ENCODE measurements around the gene FOXO3.

The FOXO3 gene

GRCh38 chr6:108712946-108713345 lies 152.2 kb downstream of the FOXO3 start:
- DNase-seq (ENCODE audit: low read depth in 2 of 2) = no peak

DNA sequence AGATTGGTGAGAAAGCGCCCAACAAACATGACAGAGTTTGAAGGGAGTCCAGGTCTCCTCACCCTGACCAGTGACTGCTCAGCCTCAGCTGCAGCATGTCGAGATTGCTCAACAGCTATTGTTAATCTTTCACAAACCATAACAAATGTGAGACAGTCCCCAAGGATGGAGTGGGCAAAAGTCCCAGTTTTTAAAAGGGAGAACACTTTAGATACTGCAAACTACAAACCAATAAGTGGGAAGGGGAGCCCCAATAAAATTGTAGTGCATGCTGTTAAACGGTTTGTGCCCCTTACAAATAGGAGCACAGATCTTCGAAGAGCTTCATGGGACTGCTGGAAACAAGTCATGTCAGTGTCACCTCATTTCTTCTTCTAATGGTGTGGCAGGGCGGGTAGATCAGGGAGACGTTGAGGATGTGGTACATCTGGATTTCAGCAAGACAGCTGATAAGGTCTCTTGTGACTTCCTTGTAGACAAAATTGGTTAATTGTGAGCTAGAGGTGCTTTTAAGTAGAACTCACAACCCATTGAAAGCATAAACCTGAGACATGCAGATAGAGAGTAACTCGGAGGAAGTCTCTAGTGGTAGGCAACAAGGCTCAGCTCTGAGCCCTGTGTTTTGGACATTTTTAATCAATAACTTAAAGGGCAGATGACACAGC lies 153.5 kb downstream of the FOXO3 start:
- DNase-seq (ENCODE audit: low read depth in 2 of 2) = no peak

GRCh38 chr6:108714766-108715414 lies 154.2 kb downstream of the FOXO3 start:
- no peak for DNase-seq (ENCODE audit: low read depth in 2 of 2)

- no peak for DNase-seq (ENCODE audit: low read depth in 2 of 2)
Measured at GRCh38 chr6:108715832-108716231, 155.1 kb downstream of the FOXO3 start.

GRCh38 chr6:108716801-108717791 lies 156.4 kb downstream of the FOXO3 start:
- no peak for DNase-seq (ENCODE audit: low read depth in 2 of 2)

- DNase-seq (ENCODE audit: low read depth in 2 of 2) = no peak
Measured at GRCh38 chr6:108719477-108719876, 158.8 kb downstream of the FOXO3 start.

DNA sequence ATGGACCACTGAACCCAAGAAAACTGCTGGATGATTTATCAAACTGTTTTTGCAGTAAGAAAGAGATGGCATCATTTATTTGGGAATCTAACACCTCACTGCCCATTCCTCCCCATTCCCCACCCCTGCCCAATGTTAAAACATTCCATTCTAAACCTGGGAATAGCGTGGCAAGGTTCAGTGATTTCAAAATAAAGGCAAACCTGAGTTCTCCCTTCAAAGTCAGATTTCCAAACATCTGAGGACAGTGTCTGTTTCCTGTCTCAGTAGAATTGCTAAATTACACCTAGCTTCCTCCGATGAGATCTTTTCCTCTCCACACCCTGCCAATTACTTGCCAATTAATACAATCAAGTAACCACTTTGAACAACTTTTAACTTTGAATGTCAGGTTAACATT lies 160.1 kb downstream of the FOXO3 start:
- DNase-seq (ENCODE audit: low read depth in 2 of 2) = no peak

DNA sequence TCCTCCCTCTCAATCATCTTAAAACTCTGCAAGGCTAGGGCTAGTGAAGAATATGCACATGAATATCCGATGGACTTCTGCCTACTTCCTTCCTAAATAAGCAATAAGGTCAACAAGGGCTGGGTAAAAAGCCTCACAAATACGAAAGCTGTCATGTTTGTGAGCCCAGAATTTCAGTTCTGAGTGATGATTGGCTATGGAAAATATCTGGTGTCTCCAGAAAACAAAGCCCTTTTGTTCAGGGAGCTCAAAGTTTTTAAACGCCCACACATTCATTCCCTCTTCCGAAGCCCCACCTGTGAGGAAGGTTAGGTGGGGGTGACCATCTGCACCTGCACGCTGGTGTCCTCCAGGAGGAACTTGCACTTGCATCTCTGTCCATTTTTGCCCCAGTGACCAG lies 160.6 kb downstream of the FOXO3 start:
- no peak for DNase-seq (ENCODE audit: low read depth in 2 of 2)

DNA sequence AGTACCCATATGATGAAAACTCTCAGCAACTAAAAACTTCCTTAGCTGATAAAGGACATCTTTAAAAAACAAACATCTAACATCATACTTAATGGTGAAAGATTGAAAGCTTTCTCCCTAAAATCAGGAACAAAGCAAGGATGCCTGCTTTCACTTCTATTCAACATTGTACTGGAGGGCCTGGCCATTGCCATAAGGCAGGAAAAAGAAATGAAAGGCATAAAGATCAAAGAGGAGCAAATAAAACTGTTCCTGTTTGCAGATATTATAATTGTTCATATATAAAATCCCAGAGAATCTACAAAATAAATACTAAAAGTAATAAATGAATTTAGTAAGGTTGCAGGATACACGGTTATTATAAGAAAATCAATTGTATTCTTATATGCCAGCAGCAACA lies 162.9 kb downstream of the FOXO3 start:
- DNase-seq (ENCODE audit: low read depth in 2 of 2) = no peak

DNA sequence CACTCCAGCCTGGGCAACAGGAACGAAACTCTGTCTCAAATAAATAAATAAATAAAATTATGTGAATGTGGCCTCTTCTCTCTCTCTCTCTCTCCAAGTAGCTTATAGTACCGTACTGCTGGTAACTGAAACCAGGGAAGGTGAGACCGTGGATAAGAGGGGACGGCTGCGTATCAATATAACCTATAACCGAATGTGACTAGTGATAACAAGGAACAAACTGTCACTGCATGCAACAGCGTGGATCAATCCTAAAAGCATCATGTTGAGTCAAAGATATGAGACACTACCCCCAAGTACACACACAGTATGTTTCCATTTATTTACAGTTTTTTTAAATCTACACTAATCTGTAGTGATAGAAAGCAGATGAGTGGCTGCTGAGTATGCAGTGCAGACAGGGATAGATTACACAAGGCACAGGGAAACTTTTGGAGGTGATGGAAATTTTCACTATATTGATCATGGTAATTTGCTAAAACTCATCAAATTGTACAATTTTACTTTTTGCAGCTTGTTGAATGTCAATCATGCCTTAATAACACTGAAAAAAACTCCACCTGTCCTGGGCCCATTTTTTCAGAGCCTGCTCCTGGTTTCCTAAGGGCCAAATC lies 166.1 kb downstream of the FOXO3 start:
- no peak for DNase-seq (ENCODE audit: low read depth in 2 of 2)

GRCh38 chr6:108727966-108728730 lies 167.4 kb downstream of the FOXO3 start:
- DNase-seq (ENCODE audit: low read depth in 2 of 2) = no peak

DNA sequence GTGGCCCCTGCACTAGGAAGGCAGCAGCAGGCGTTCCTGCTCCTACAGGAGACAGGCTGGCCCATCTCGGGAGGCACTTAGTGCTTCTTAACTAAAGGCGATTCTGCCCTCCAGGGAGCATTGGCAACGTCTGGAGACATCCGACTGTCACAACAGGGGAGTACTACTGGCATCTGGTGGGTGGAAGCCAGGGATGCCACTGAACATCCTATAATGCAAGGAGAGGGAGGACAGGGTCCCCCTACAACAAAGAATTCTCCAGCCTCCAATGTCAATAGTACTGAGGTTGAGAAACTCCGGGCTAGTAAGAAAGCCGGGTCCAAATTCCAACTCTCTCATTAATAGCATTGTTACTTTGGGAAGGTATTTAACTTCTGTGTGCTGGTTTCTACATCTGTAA lies 168.1 kb downstream of the FOXO3 start:
- no peak for DNase-seq (ENCODE audit: low read depth in 2 of 2)

- DNase-seq (ENCODE audit: low read depth in 2 of 2) = no peak
Measured at GRCh38 chr6:108730635-108731515, 170.2 kb downstream of the FOXO3 start.

DNA sequence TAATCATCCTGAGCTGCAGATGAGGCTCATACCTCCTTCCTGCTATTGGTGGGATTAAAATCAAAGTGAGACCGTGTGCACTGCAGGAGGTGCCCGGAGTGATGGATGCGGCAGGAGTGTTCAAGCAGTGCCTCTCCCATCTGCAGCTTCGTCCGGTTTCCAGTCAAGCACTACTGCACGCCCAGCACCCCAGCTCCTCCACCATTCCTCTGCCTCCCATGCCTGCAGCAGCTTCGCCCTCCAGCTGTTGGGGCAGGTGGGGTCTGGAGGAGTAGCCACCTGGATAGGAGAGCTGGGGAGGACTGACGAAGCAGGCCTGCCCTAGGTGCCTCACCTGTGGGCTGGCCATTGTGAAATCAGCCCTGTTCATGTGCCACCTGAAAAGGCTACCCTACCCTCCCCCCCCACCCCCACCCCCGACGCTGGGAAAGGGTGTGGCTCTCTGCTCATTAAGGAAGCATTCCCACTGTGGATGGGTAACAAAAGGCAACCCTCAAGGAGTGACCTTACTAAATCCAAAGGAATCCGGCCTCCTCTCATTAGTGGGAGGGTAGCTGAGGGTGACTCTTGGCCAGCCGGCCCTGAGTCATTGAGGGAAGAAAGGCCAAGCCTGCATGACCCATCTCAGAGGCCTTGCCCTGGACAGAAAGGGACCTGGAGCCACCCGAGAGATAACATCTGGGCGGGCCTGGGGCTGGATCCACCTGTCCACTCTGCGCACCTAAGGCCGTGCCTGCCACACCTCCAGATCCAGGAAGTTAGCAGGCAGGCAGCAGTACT lies 171.6 kb downstream of the FOXO3 start:
- DNase-seq (ENCODE audit: low read depth in 2 of 2) = no peak

GRCh38 chr6:108733051-108733450 lies 172.3 kb downstream of the FOXO3 start:
- no peak for DNase-seq (ENCODE audit: low read depth in 2 of 2)

GRCh38 chr6:108733706-108734265 lies 173.1 kb downstream of the FOXO3 start:
- DNase-seq (ENCODE audit: low read depth in 2 of 2) = no peak
